B cell (primary cell): ENCODE data around the gene CTSH.

Experiments
- CTCF ChIP-seq: fragments of 200-600 bp; IDR thresholded peaks from one replicate; pipeline ENCODE4 v1.8.0; 2022; ENCODE audit warnings: antibody characterized with exemption, mild to moderate bottlenecking
- EZH2 ChIP-seq: IDR thresholded peaks from 2 replicates; pipeline ENCODE4 v1.6.1; 2012; ENCODE audit warnings: borderline replicate concordance, low read depth, mild to moderate bottlenecking, moderate library complexity, low read length; ENCODE audit not compliant: insufficient read depth, poor library complexity, severe bottlenecking

GRCh38 chr15:78928616-78929093, 16.2 kb downstream of the CTSH start:
- no peak for TF ChIP-seq CTCF
- TF ChIP-seq EZH2: no peak
